ENCODE results near the gene BLACAT1.

DNA sequence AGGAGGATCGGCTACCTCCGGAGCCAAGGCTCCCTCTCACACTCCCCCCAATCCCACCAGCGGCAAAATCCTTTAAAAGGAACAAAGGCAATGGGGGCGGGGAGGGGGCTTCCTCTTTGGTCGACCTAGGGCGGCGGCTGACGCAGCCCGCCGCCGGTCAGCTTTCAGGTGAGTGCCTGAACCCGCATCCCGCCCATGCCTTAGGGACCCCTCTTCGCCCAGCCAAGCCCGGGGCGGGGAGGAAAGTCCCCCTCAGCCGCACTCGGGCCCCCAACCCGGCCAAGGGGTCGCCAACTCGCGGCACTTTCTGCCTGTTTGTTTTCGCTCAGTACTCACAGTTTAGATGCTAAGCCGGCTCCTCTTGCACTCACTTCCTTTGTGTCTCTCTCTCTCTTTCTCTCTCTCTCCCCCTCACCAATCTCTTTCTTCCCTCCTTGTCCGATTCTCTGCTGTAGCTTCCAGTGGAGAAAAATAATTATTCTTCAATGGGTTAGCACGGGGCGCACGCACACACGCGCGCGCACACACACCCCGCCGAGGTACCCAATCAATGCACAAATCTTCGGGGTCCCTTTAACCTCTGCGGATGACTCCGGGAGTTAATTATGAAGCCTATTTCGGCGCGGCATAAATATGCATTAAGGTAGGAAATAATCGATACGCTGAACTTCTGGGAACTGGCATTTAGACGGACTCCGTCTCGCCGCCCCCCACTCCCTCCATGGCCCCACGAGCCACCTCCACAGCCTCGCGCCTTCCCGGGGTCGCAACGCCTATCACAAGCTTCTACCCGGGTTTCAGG lies at the start of gene BLACAT1:
- no peak for TF ChIP-seq POLR2A (IDR thresholded peaks at IDR 0.05)
- TF ChIP-seq, protein P1, sequence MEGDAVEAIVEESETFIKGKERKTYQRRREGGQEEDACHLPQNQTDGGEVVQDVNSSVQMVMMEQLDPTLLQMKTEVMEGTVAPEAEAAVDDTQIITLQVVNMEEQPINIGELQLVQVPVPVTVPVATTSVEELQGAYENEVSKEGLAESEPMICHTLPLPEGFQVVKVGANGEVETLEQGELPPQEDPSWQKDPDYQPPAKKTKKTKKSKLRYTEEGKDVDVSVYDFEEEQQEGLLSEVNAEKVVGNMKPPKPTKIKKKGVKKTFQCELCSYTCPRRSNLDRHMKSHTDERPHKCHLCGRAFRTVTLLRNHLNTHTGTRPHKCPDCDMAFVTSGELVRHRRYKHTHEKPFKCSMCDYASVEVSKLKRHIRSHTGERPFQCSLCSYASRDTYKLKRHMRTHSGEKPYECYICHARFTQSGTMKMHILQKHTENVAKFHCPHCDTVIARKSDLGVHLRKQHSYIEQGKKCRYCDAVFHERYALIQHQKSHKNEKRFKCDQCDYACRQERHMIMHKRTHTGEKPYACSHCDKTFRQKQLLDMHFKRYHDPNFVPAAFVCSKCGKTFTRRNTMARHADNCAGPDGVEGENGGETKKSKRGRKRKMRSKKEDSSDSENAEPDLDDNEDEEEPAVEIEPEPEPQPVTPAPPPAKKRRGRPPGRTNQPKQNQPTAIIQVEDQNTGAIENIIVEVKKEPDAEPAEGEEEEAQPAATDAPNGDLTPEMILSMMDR (IDR thresholded peaks at IDR 0.05): no peak
